IPS-18a (cell line): ENCODE measurements around the gene ERICH2.

Experiments
- H3K27ac ChIP-seq: one replicate; pipeline ENCODE4 v1.5.1; 2013; ENCODE audit warnings: low read length
- H3K27me3 ChIP-seq: one replicate; pipeline ENCODE4 v1.6.1; 2013; ENCODE audit warnings: mild to moderate bottlenecking, low read length; ENCODE audit not compliant: control insufficient read depth, insufficient read depth
- H3K36me3 ChIP-seq: one replicate; pipeline ENCODE4 v1.6.1; 2013; ENCODE audit warnings: low read depth, low read length; ENCODE audit not compliant: control insufficient read depth
- H3K4me1 ChIP-seq: one replicate; pipeline ENCODE4 v1.6.1; 2013; ENCODE audit warnings: low read depth, low read length; ENCODE audit not compliant: control insufficient read depth
- H3K4me3 ChIP-seq: one replicate; pipeline ENCODE4 v1.5.1; 2013; ENCODE audit warnings: low read length
- H3K9ac ChIP-seq: one replicate; pipeline ENCODE4 v1.6.1; 2013; ENCODE audit warnings: mild to moderate bottlenecking, low read length, moderate library complexity
- H3K9me3 ChIP-seq: one replicate; pipeline ENCODE4 v1.6.1; 2013; ENCODE audit warnings: low read depth, low read length; ENCODE audit not compliant: control insufficient read depth

The ERICH2 gene

GRCh38 chr2:170812710-170813600 lies 42.8 kb downstream of the ERICH2 start:
- H3K4me3 ChIP-seq, result peak overlapping the region; percentile 73
- H3K27me3 ChIP-seq, result peaks cover 53% of the 10 kb centered on the region

GRCh38 chr2:170813611-170814532 lies 43.7 kb downstream of the ERICH2 start:
- Histone ChIP-seq H3K27me3 (peaks cover 63% of the 10 kb centered on the region), H3K27ac (no peak overlapping the region), H3K36me3 (no peaks in the 10 kb centered on the region), H3K4me1 (peaks cover 43% of the 10 kb centered on the region), H3K4me3 (peak overlapping the region; percentile 73), H3K9ac (no peak overlapping the region), H3K9me3 (no peaks in the 10 kb centered on the region)

More at GRCh38 chr2:170812710-170813600, 42.8 kb downstream of the ERICH2 start:
- Histone ChIP-seq H3K9ac (no peak overlapping the region), H3K9me3 (no peaks in the 10 kb centered on the region), H3K36me3 (no peaks in the 10 kb centered on the region), H3K27ac (no peak overlapping the region), H3K4me1 (peaks cover 37% of the 10 kb centered on the region)

- Histone ChIP-seq H3K4me3 (peak overlapping the region; percentile 73), H3K36me3 (no peaks in the 10 kb centered on the region), H3K9ac (no peak overlapping the region), H3K9me3 (no peaks in the 10 kb centered on the region), H3K4me1 (peaks cover 49% of the 10 kb centered on the region), H3K27ac (no peak overlapping the region), H3K27me3 (peaks cover 71% of the 10 kb centered on the region)
These were observed 44.5 kb downstream of the ERICH2 start for GRCh38 chr2:170814533-170815230.

- no peaks in the 10 kb centered on the region for H3K9me3 ChIP-seq
- H3K27ac ChIP-seq, result no peak overlapping the region
- H3K4me3 ChIP-seq, result peak overlapping the region; percentile 73
- H3K9ac ChIP-seq, result no peak overlapping the region
- peaks cover 77% of the 10 kb centered on the region for H3K27me3 ChIP-seq
- H3K36me3 ChIP-seq, result no peaks in the 10 kb centered on the region
- peaks cover 53% of the 10 kb centered on the region for H3K4me1 ChIP-seq
These were observed 45.1 kb downstream of the ERICH2 start for GRCh38 chr2:170815311-170815710.

- no peak overlapping the region for H3K27ac ChIP-seq
- no peaks in the 10 kb centered on the region for H3K9me3 ChIP-seq
- H3K36me3 ChIP-seq, result no peaks in the 10 kb centered on the region
- H3K9ac ChIP-seq, result peak overlapping the region; percentile 1
- H3K27me3 ChIP-seq, result peaks cover 83% of the 10 kb centered on the region
- H3K4me1 ChIP-seq, result peaks cover 59% of the 10 kb centered on the region
- peak overlapping the region; percentile 73 for H3K4me3 ChIP-seq
These were observed 45.7 kb downstream of the ERICH2 start for GRCh38 chr2:170815746-170816503.

- H3K4me3 ChIP-seq, result peak within 1 kb of the TSS; percentile 73
- H3K36me3 ChIP-seq, result no peaks in the 10 kb centered on the region
- no peaks in the 10 kb centered on the region for H3K9me3 ChIP-seq
- no peak within 1 kb of the TSS for H3K27ac ChIP-seq
- H3K9ac ChIP-seq, result peak within 1 kb of the TSS; percentile 1
- peaks cover 65% of the 10 kb centered on the region for H3K4me1 ChIP-seq
- peaks cover 90% of the 10 kb centered on the region for H3K27me3 ChIP-seq
These were observed 46.4 kb downstream of the ERICH2 start, which contains the start of gene GAD1 for GRCh38 chr2:170816504-170817092. Gene GAD1 (plus strand): TSS chr2:170816887. CDS start chr2:170818592, 1,705 bp downstream.

GRCh38 chr2:170817093-170818035 lies 47.2 kb downstream of the ERICH2 start:
- Histone ChIP-seq H3K36me3 (no peaks in the 10 kb centered on the region), H3K27me3 (peaks cover 98% of the 10 kb centered on the region), H3K9me3 (no peaks in the 10 kb centered on the region), H3K4me1 (peaks cover 70% of the 10 kb centered on the region), H3K9ac (no peak overlapping the region), H3K4me3 (peak overlapping the region; percentile 73), H3K27ac (no peak overlapping the region)

GRCh38 chr2:170818036-170818751 lies 48.0 kb downstream of the ERICH2 start:
- H3K9ac ChIP-seq, result no peak overlapping the region
- H3K27me3 ChIP-seq, result peaks cover 100% of the 10 kb centered on the region
- H3K4me1 ChIP-seq, result peaks cover 66% of the 10 kb centered on the region

GRCh38 chr2:170818752-170819470 lies 48.7 kb downstream of the ERICH2 start:
- Histone ChIP-seq H3K4me1 (peaks cover 60% of the 10 kb centered on the region), H3K9ac (peak overlapping the region; percentile 7), H3K36me3 (no peaks in the 10 kb centered on the region), H3K4me3 (peak overlapping the region; percentile 73), H3K27me3 (peaks cover 98% of the 10 kb centered on the region), H3K27ac (no peak overlapping the region), H3K9me3 (no peaks in the 10 kb centered on the region)

More at GRCh38 chr2:170818036-170818751, 48.0 kb downstream of the ERICH2 start:
- H3K4me3 ChIP-seq, result peak overlapping the region; percentile 73
- H3K36me3 ChIP-seq, result no peaks in the 10 kb centered on the region
- H3K27ac ChIP-seq, result no peak overlapping the region
- no peaks in the 10 kb centered on the region for H3K9me3 ChIP-seq
